ENCODE measurements around the gene SMIM12.

- TF ChIP-seq CTCF (IDR thresholded peaks at IDR 0.05) (no peak), EZH2 (IDR thresholded peaks at IDR 0.05) (no peak), EZH2phosphoT487 (IDR thresholded peaks at IDR 0.05) (no peak)
Observed at GRCh38 chr1:34906222-34906621, 46.7 kb upstream of the SMIM12 start.

Data from neural progenitor cell (in vitro differentiated cells).